ENCODE results near the gene C1QB. TPM values are rescaled to one million over a fixed set of nuclear protein-coding genes. Genes with fewer than 3 reads are reported as not detected.
"Not testable (repeated sequence)": the region's sequence is repeated elsewhere in the genome, so short reads cannot be mapped to it uniquely, and the experiment has no call there.

C1QB gene
- total RNA-seq, 1 donor from 2014 or later = 287 TPM

- DNase-seq (ENCODE audit: extremely low spot score in 2 of 2) = no peak
- no peak overlapping the region for H3K4me3 ChIP-seq
- H3K9me3 ChIP-seq = no peaks in the 10 kb centered on the region
- intact Hi-C loops (cut with DNase I) = no loop called here
- no peaks in the 10 kb centered on the region for H3K4me1 ChIP-seq
- H3K27me3 ChIP-seq = no peaks in the 10 kb centered on the region
- H3K36me3 ChIP-seq = no peaks in the 10 kb centered on the region
- TF ChIP-seq POLR2A (IDR thresholded peaks at IDR 0.05) = no peak
- no peak for TF ChIP-seq CTCF (IDR thresholded peaks at IDR 0.05)
- no peak for TF ChIP-seq POLR2AphosphoS5 (IDR thresholded peaks at IDR 0.05; ENCODE audit: insufficient read depth in 1 of 2, low read depth in 1 of 2)
- H3K27ac ChIP-seq = no peak overlapping the region
Observed at GRCh38 chr1:22666412-22666811, 13.4 kb downstream of the C1QB start.

- H3K27me3 ChIP-seq; H3K9me3 ChIP-seq; DNase-seq (ENCODE audit: extremely low spot score in 2 of 2); H3K4me1 ChIP-seq; H3K27ac ChIP-seq; intact Hi-C loops (cut with DNase I); H3K36me3 ChIP-seq; H3K4me3 ChIP-seq: not testable (repeated sequence)
Observed at GRCh38 chr1:22668840-22669239, 15.8 kb downstream of the C1QB start.

- H3K9me3 ChIP-seq = no peaks in the 10 kb centered on the region
- H3K4me1 ChIP-seq = no peaks in the 10 kb centered on the region
- no peaks in the 10 kb centered on the region for H3K36me3 ChIP-seq
- H3K4me3 ChIP-seq = no peak overlapping the region
- no peak for DNase-seq (ENCODE audit: extremely low spot score in 2 of 2)
- intact Hi-C loops (cut with DNase I) = no loop called here
- TF ChIP-seq POLR2A (IDR thresholded peaks at IDR 0.05) (no peak), POLR2AphosphoS5 (IDR thresholded peaks at IDR 0.05; ENCODE audit: insufficient read depth in 1 of 2, low read depth in 1 of 2) (no peak), CTCF (IDR thresholded peaks at IDR 0.05) (no peak)
- no peak overlapping the region for H3K27ac ChIP-seq
- H3K27me3 ChIP-seq = no peaks in the 10 kb centered on the region
Observed at GRCh38 chr1:22670352-22670975, 17.4 kb downstream of the C1QB start.

- H3K4me1 ChIP-seq = no peaks in the 10 kb centered on the region
- intact Hi-C loops (cut with DNase I) = no loop called here
- H3K9me3 ChIP-seq = no peaks in the 10 kb centered on the region
- H3K27me3 ChIP-seq = peaks cover 3% of the 10 kb centered on the region
- DNase-seq (ENCODE audit: extremely low spot score in 2 of 2) = no peak
- H3K4me3 ChIP-seq = no peak overlapping the region
- H3K27ac ChIP-seq = no peak overlapping the region
- TF ChIP-seq CTCF (IDR thresholded peaks at IDR 0.05) = no peak
- no peak for TF ChIP-seq POLR2A (IDR thresholded peaks at IDR 0.05)
- TF ChIP-seq POLR2AphosphoS5 (IDR thresholded peaks at IDR 0.05; ENCODE audit: insufficient read depth in 1 of 2, low read depth in 1 of 2) = no peak
- no peaks in the 10 kb centered on the region for H3K36me3 ChIP-seq
Observed at GRCh38 chr1:22671999-22672398, 19.0 kb downstream of the C1QB start.

GRCh38 chr1:22673486-22674409 lies 20.7 kb downstream of the C1QB start:
- peaks cover 3% of the 10 kb centered on the region for H3K27me3 ChIP-seq
- H3K4me1 ChIP-seq = no peaks in the 10 kb centered on the region
- H3K9me3 ChIP-seq = no peaks in the 10 kb centered on the region
- H3K27ac ChIP-seq = no peak overlapping the region
- no peak overlapping the region for H3K4me3 ChIP-seq
- TF ChIP-seq POLR2A (IDR thresholded peaks at IDR 0.05) = no peak
- TF ChIP-seq CTCF (IDR thresholded peaks at IDR 0.05) = peak in 1 of 3 experiments; percentile 14
- no peaks in the 10 kb centered on the region for H3K36me3 ChIP-seq
- intact Hi-C loops (cut with DNase I) = no loop called here
- DNase-seq (ENCODE audit: extremely low spot score in 2 of 2) = no peak

All from vagina (tissue), 2 donors.